ENCODE results near the gene HELZ.
"Not testable (repeated sequence)": the region's sequence is repeated elsewhere in the genome, so short reads cannot be mapped to it uniquely, and the experiment has no call there.

Gene HELZ

DNA sequence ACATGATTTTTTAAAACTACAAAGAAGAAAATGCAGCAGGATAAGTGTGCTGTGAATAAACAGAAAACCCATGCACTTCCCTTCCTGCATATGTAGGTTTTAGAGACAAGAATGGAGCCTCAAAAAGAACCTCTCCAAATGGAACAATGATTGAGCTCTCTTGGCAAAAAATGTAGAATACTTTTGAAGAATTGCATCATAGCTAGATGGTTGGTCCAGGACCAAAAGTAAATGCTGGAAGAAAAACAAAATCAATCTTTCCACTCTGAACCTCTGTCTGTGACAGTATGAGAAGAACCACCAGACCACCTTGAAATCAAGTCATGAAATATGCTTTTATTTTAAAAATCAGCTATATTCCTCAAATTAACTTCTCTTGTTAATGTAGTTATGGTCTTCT is 17.5 kb downstream of the HELZ start:
- no peak for DNase-seq

DNA sequence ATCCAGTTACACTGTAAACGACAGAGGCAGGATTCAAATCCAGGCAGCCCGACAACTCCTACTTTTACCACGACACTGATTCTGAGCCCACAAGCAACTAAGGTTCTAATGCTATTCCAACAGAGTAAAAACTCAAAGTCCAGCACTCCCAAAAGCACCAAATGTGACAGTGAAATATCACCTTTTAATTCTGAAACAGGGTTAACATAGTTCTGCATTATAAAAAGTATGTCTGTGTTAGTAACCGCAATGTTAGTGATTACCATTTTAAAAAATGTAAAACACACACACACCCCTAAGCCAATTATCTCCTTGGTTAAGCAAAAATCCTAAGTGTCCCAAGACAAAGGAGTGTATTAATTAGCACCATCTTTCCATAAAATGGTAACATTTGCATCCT is 19.7 kb downstream of the HELZ start:
- DNase-seq = no peak

DNA sequence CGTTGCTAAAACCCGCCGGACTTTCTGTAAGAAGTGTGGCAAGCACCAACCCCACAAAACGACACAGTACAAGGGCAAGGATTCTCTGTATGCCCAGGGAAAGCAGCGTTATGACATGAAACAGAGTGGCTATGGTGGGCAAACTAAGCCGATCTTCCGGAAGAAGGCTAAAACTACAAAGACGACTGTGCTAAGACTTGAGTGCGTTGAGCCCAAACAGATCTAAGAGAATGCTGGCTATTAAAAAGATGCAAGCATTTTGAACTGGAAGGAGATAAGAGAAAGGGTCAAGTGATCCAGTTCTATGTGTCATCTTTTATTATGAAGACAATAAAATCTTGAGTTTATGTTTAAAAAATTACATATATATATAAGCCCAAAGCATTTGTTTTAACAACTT is 20.3 kb downstream of the HELZ start:
- no peak for DNase-seq

DNA sequence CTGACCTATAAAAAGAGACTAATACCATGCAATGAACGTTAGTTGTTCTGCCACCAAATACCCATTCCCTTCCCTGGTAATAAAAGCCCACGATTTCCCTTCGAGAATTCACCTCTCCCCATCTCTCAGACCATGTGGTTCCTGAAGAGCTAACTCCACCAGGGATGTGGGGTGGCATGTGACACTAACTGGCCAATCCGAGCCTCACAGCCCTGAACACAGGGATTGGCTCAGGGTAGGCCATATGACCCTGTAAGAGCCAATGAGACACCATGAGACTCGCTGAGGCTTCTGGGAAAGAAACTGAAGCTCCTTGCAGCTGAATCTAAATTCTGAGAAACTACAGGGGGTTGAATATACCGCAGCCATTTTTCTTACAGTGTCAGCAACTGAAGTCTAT is 21.1 kb downstream of the HELZ start:
- peak; percentile 16 for DNase-seq

DNA sequence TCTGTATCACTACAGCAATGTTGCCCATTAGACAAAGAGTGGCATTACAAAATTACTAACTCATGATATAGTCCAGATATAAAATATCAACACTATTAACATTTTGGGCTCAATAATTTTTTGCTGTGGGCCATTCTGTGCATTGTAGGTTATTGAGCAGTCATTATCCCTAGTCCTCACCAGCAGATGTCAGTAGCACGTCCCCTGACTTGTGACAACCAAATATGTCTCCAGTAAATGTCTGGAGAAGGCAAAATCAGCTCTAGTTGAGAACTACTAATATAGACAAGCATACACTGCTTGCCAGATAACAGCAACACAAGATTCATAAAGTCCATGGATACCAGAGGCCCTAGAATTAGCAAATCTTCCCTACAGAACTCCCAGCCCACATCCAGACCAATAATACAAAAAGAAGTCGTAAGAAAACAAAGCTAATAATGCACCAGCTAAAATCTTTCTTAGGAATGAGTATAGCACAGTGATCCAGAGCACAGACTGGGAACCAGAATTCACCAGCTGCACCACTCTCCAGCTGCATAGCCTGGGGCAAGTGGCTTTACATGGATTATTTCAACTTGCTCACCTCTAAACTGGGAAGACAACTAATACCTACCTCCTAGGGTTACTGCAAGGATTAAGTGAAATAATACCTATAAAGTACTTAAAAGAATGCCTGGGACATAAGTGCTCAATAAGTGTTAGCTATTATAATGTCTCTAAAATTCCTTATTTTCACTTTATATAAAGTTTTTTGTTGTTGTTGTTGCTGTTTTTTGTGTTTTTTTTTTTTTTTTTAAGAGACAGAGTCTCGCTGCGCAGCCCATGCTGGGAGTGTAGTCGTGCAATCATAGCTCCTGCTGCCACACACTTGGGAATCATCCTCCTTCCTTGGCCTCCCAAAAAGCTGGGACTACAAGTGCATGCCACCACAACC is 23.7 kb downstream of the HELZ start:
- DNase-seq = peak; percentile 65

DNA sequence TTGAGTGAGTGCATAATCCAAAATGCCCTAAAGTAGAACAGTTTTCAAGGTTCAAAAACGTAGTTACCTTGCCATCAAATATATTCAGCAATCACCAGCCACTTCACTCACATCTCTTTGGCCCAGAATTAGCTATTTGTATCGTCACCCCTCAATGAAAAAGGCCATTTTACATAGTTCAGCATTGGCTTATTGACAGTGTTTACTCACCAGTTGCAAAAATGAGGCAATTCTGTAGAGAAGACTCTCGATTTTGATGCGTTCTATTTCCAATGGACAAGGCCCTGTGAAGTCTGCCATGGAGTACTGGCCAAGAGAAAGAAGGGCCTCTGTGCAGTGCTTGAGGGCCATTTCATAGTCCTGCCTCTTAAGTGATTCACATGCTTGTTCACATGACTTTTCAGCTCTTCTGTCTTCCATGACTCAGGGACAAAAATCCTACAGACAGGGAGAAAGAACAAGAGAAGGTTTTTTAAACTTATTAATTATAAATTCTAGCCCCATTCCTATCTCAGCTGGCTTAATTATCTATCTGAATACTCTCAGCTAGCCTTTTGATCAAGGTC is 26.5 kb downstream of the HELZ start:
- DNase-seq = no peak

DNA sequence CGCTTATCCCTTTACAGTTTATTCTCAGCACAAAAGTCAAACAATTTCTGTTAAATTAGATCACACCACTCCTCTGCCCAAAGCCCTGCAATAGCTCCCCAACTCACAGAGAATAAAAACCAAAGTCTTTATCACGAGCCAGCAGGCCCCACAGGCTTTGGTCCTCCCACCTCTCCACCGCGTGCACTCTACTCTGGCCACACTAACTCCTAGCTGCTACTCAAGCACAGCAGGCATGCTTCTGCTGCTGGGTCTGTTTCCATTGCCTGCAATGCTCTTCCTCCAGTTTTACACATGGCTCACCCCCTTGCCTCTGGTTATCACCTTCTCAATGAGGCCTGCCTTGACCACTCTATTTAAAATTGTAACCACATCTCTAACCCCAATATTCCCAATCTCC is 27.6 kb downstream of the HELZ start:
- no peak for DNase-seq

DNA sequence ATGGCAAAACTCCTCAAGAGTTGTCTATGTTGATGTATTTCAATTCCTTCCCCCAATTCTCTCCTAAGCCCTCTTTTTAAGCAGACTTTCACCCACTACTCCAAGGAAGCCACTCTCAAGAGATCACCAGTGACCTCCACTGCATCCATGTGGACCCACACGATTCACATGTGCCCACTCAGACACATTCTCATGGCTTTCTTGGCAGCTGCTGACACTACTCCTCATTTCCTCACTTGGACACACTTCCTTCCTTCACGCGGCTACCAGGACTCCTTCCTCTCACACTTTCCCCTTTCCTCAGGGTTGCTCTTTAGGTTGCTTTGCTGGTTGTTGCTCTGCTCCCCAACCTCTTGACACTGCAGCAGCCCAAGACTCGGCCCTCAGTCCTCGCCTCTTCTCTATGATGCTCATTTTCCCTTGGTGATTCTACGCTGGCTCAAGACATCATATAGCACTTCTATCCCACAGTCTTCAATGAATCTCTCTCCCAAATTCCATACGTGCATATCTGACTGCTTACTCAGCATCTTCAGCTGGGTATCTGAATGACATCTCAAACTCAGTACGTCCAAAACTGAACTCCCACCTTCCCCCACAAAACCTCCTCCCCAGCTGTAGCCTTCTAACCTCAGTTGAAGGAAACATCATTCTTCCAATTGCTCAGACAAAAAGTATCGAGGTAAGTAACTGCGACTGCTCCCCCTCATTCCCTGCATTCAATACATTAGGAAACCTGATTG is 28.2 kb downstream of the HELZ start:
- DNase-seq = no peak

DNA sequence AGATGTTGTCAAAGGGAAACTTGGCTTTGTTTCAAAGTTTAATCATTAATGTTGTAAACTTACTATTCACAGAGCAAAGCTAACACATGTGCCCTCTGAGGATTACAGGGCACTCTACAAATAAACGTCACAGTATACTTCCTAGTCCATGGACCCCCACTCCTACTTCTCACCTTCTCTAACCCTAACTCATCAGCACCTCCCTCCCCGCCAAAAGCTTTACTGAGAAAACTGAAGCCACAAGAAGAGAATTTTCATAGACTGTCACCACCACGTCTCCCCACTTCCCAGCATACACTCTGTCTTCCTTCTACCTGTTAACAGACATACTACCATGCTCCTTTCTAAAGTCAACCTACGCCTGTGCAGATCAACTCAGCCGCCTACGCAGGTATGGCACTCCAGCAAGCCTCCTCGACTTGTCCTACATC is 29.0 kb downstream of the HELZ start:
- DNase-seq = no peak

DNA sequence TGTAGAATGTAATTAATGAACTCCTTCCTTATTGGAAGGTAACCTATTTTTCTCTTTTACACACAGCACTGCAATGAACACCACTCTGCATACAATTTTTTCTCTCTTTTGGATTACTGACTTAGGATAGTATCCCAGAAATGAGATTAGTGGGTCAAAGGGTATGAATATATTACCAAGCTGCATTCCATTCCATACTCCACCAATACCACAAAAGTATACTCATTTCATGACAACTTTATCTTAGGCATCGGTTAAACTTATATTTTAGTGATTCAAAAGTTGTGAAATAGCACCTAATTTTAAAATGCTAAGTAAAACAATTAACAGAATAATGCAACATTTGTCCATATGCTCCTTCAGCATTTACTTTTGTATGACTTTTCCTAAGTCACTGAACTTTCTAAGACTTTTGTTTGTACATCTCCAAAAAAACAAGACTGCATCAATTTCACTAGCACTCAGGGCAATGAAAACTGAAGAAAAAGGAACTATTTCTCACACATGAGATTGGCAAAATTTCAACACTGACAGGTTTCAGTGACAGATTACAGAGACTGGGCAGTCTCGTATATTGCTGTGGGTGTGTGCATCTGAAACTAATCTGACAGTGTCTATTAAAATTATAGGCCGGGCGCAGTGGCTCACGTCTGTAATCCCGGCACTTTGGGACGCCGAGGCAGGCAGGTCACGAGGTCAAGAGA is 32.1 kb downstream of the HELZ start:
- DNase-seq = no peak

DNA sequence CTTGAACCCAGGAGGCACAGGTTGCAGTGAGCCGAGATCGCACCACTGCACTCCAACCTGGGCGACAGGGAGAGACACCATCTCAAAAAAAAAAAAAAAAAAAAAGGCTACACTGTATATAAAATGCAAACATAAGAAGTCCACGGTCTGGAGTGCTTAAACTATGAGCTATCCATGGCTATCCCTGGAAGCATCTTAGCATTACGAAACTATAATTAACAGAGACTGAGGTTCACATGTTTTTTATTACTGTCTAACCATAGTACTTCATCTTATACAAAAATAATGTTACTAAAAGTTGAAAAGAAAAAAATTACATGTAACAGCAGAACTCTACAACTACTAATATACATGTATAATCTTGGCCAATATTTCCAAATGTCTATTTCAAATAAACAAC is 32.8 kb downstream of the HELZ start:
- DNase-seq = no peak

DNA sequence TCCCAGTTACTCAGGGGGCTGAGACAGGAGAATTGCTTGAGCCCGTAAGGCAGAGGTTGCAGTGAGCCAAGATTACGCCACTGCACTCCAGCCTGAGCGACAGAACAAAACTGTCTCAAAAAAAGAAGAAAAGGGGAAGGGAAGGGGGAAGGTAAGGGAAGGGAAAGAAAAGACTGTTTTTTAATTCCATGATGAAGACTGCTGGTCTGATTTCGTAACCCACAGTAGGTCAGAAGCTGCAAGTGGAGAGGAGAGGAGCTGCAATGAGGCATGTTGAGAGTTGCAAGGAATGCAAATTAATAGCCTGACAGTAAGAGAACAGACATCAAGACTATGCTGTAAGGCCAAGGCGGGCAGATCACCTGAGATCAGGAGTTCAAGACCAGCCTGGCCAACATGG is 33.3 kb downstream of the HELZ start:
- no peak for DNase-seq

DNA sequence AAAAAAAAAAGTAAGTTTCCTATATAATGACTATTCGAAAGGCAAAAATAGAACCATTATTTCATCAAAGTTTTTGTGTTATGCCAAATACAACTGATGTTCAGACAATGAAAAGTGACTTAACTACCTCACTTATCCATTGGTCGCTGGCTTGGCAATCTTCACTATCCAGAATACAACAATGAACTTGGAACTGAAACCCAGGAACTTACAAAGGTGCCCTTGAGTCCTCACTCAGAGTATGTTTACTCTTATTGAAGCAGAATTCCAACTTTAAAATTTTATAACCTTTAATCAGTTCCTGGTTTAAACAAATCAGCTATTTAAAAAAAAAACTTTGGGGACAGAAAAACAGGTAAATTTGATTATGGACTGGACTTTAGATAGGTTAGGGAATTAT is 34.1 kb downstream of the HELZ start:
- DNase-seq = no peak

DNA sequence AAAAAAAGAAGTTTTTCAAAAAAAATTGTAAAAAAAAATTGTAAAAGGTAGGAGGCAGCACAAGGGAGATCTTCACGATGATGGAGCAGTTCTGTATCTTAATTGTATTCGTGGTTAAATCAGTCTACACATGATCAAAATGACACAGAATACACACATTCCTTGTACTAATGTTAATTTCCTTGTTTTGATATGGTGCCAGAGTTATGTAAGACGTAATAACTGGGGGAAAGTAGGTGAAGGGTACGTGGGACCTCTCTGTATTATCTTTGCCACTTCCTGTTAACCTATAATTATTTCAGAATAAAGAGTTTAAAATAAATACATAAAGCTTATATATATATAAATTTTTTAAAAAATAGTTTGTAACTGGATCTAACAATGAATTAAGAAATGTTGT is 36.8 kb downstream of the HELZ start:
- DNase-seq = no peak

DNA sequence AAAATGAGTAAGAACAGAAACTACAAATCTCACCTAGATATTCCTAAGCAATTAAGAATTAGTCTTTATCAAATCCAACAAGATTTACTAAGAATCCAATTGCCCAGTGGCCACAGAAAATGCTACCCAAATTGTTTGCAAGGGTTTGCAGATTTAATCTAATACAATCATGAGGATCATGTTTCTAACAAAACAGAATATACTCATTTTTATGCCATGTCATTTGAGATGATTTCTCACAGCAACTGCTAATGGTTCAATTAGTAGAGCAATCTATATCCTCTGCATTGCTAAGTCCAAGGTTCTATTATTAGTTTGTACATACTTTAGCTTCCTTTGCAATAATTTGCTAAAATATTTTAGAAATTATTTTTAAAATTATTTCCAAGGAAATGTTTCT is 41.2 kb downstream of the HELZ start:
- no peak for DNase-seq

DNA sequence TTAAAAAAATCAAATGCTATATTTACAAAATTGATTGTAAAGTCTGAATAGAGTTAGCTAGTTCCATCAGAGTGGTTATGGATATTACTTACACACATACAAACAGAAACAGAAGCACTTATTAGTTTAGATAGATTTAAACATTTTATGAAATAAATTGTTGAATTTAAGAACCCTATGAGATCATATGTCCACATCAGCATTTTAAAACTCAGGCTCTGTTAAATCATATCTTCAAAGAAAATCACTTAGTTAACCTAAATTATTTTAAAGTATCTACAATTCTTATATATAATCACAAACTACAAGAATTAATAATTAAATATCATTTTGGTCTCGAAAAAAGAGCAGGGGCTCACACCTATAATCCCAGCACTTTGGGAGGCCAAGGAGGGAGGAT is 42.5 kb downstream of the HELZ start:
- no peak for DNase-seq

DNA sequence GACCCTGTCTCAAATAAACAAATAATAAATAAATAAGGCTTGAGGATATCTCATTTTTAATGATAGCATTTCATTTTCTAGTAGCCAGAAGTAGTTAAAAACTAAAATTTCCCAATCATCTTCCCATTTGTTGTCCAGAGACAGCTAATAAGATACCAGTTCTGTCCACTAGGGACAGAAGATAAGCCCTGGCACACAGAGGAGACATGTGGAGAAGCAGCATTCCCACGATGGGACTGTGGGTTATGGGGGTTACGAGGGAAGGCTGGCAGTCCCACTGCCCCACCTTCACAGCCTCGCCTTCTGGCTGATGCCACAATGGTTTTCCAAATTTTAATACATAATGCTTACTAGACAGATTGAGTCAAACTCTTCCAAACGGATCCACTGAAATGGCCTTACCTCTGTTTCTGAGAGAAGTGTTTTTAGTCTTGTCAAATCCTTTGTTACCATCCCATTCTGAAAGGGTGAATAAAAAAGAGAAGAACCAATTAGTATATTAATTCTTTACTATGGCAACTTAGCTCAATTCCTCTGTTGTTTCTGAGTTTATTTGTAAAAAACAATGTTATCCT is 44.2 kb downstream of the HELZ start:
- no peak for DNase-seq

DNA sequence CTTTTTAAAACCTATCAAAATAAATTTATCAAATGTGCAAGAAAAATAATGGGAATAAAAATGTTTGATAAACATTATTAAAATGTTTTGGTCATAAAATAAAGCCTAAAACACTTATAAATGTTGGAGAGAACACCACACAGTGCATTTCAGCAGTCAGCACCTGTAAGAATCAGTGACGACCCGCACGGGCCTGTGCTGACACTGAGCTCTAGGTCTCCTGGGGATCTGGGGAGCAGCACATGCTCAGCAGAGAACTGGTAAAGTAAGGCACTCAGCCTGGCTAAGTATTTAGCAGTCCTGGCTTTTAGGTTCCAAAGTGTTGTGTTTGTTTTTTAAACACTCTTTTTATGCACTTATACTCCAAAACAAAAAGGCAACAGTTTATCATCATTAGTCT is 46.9 kb downstream of the HELZ start:
- DNase-seq = no peak

DNA sequence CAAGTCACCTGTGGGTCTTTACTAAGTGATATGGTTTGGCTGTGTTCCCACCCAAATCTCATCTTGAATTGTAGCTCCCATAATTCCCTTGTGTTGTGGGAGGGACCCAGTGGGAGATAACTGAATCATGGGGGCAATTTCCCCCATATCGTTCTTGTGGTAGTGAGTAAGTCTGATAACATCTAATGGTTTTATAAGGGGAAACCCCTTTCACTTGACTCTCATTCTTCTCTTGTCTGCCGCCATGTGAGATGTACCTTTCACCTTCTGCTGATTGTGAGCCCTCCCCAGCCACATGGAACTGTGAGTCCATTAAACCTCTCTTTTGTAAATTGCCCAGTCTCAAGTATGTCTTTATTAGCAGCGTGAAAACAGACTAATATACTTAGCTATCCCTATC is 48.0 kb downstream of the HELZ start:
- not testable (repeated sequence) for DNase-seq

DNA sequence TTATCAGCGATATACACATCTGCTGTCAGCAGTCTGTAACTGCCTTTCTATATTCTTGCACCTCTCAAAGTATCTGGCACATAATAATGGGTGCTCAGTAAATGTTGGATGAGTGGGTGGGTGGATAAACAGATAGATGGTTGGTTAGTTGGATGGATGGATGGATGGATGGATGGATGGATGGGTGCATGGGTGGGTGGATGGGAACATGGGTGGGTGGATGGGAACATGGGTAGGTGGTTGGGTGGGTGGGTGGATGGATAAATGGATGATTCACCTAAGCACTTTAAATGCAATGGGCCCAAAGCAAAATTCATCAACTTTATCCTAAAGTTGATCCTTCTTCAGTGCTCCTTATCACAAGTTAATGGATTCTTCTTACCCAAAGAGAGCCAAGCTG is 48.6 kb downstream of the HELZ start:
- DNase-seq = no peak

DNA sequence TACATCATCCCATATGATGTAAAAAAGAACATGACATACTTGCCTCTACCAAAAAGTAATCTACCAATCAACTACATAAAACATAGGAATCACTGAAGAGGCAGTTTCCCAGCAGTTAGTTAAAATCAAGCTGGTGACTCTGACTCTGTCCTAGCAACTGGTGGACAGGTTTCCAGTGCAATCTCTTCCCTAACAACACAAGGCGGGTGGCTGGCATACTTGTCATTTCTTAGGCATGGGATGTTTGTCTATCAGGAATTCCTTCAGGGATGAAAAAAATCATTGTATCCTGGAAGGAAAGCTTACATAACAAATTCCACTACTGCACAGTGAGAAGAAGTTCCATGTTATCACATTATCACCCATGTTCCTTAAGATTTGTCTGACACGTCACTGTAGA is 50.9 kb downstream of the HELZ start:
- DNase-seq = no peak

DNA sequence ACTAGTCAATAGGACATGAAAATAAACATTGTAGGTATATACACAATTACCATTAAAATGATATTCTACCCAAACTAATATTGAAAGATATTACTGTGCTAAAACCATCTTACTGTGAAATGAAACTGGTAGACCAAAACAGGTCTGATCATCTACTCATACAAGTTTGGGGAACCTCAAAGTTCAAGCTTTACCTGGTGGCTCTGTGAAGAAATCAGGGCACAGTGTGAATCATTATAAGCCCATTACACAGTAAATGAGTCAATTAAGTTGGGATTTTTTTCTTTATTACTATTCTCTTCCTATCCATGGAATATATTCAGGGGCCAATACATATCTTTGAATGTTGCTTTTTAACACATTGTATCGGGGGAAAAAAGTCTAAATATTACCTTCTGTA is 57.1 kb downstream of the HELZ start:
- DNase-seq = no peak

DNA sequence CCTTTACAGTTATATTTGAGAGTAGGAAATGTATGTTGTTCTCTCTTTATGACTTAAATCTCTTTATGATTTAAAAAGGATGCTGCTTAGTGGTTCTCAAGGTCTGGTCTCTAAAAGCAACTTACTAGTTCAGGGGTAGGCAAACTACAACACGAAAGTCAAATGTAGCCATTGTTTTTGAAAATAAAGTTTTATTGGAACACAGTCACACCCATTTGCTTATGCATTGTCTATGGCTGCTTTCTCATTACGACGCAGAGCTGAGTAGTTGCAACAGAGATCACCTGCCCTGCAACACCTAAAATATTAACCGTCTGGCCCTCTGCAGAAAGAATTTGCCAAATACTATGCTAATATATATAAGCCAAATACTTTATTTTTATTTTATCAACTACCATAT is 58.2 kb downstream of the HELZ start:
- DNase-seq = no peak
